HepG2 (cell line): Measurements from ENCODE around the gene NCAPD2. TPM values are rescaled to one million over a fixed set of nuclear protein-coding genes. Genes with fewer than 3 reads are reported as not detected.

ENCODE experiments used
- ATAC-seq: fragments of 200-7000 bp; cut with Tn5 transposase; 3 replicates; pipeline ENCODE4 v1.9.1; 2020; ENCODE audit warnings: mild to moderate bottlenecking, moderate library complexity
- BruUV-seq: library from RNA; stranded (reverse); fragments of 400-500 nt; replicated peaks from 2 replicates; lab custom pipeline; 2021; lab: Mats Ljungman, UMichigan
- CTCF ChIA-PET: fragments of 300-600 bp; formaldehyde crosslinking; extraction: SDS; loops from one replicate; lab custom pipeline; 2021; ENCODE audit warnings: low total read pairs, inconsistent platforms, low intra/inter-chr PET ratio; lab: Yijun Ruan, JAX
- POLR2A ChIA-PET: fragments of 350-600 bp; sonication (Branson Sonifier 250); formaldehyde crosslinking; loops from one replicate; lab custom pipeline; 2020; ENCODE audit warnings: antibody characterized with exemption, inconsistent platforms; lab: Yijun Ruan, JAX
- DNase-seq: peaks from one replicate; pipeline ENCODE4 v3.0.0-alpha.2; 2015; ENCODE audit warnings: low spot score
- FAIRE-seq: peaks from 3 replicates; lab custom pipeline; 2011; peaks lifted over from hg19 to GRCh38; lab: Jason Lieb, UNC
- H2AFZ ChIP-seq: one replicate; pipeline ENCODE4 v1.6.1; 2011; ENCODE audit warnings: low read length, inconsistent platforms
- H3K27ac ChIP-seq: fragments of 300-600 bp; 3 replicates; pipeline ENCODE4 v1.8.0; 2011; ENCODE audit warnings: mixed run types, mild to moderate bottlenecking, mixed read lengths, low read length, inconsistent platforms; ENCODE audit not compliant: insufficient read depth; ENCODE audit errors: extremely low read length
- H3K27me3 ChIP-seq, 2 experiments: fragments of 200-600 bp in 1 of 2; 2 replicates in 1 of 2; 3 replicates in 1 of 2; pipeline versions ENCODE4 v1.6.0 to v1.8.0; 2011; ENCODE audit warnings: low read length in 2 of 2, mild to moderate bottlenecking in 2 of 2, moderate library complexity in 2 of 2, inconsistent platforms in 1 of 2; ENCODE audit not compliant: insufficient read depth in 2 of 2, control insufficient read depth in 1 of 2
- H3K36me3 ChIP-seq, 2 experiments: fragments of 200-600 bp in 1 of 2; replicated peaks in 1 of 2; 2 replicates in 1 of 2; 3 replicates in 1 of 2; pipeline versions ENCODE4 v1.5.1 to v1.8.0; 2011; ENCODE audit warnings: low read length in 2 of 2, inconsistent platforms in 1 of 2; ENCODE audit not compliant: insufficient read depth in 2 of 2, control insufficient read depth in 1 of 2
- H3K4me1 ChIP-seq: 2 replicates; pipeline ENCODE4 v1.5.1; 2012; ENCODE audit warnings: low read length, inconsistent platforms; ENCODE audit not compliant: insufficient read depth
- H3K4me2 ChIP-seq: 2 replicates; pipeline ENCODE4 v1.6.0; 2011; ENCODE audit warnings: low read depth, low read length, inconsistent platforms
- H3K4me3 ChIP-seq, 3 experiments: fragments of 200-600 bp in 1 of 3; sonication (generic), shearing (Covaris generic) in 1 of 3; replicated peaks in 1 of 3; 2 replicates each; pipeline ENCODE4 v1.5.1; 2011 to 2016; ENCODE audit warnings: low read length in 3 of 3, inconsistent platforms in 2 of 3, low read depth in 2 of 3, mild to moderate bottlenecking in 2 of 3, control low read depth in 1 of 3, mixed read lengths in 1 of 3; ENCODE audit not compliant: insufficient read depth in 1 of 3
- H3K79me2 ChIP-seq: one replicate; pipeline ENCODE4 v1.6.1; 2011; ENCODE audit warnings: low read length, inconsistent platforms; ENCODE audit not compliant: insufficient read depth
- H3K9ac ChIP-seq: 2 replicates; pipeline ENCODE4 v1.6.0; 2011; ENCODE audit warnings: mild to moderate bottlenecking, low read depth, low read length, inconsistent platforms; ENCODE audit not compliant: insufficient read depth
- H3K9me3 ChIP-seq: 2 replicates; pipeline ENCODE4 v1.5.1; 2012; ENCODE audit warnings: mild to moderate bottlenecking, low read length
- H4K20me1 ChIP-seq: 2 replicates; pipeline ENCODE4 v1.6.0; 2011; ENCODE audit warnings: inconsistent platforms, mild to moderate bottlenecking, low read length, moderate library complexity; ENCODE audit not compliant: insufficient read depth
- PHB2 ChIP-seq: fragments of 450-650 bp; IDR thresholded peaks from 2 replicates; pipeline ENCODE4 v1.6.1; 2018; ENCODE audit not compliant: partially characterized antibody
- RFXANK ChIP-seq: IDR thresholded peaks from 2 replicates; pipeline ENCODE4 v1.6.1; 2016
- TSC22D2 ChIP-seq: sonication (generic); formaldehyde crosslinking; IDR thresholded peaks from 2 replicates; pipeline ENCODE4 v1.5.1; 2020; ENCODE audit warnings: missing genetic modification reagents, mild to moderate bottlenecking, borderline replicate concordance
- ZEB1 ChIP-seq: IDR thresholded peaks from 2 replicates; pipeline ENCODE4 v1.6.1; 2012; ENCODE audit warnings: mild to moderate bottlenecking, low read depth, inconsistent platforms; ENCODE audit not compliant: insufficient replicate concordance
- ZNF367 ChIP-seq: sonication (generic); formaldehyde crosslinking; IDR thresholded peaks from 2 replicates; pipeline ENCODE4 v1.4.0; 2020; ENCODE audit warnings: missing genetic modification reagents, borderline replicate concordance
- ZNF558 ChIP-seq: sonication (generic); formaldehyde crosslinking; IDR thresholded peaks from 2 replicates; pipeline ENCODE4 v1.9.0; 2022; ENCODE audit warnings: mild to moderate bottlenecking, missing genetic modification reagents, borderline replicate concordance
- ZNF660 ChIP-seq: sonication (generic); formaldehyde crosslinking; IDR thresholded peaks from 2 replicates; pipeline ENCODE4 v1.5.1; 2020; ENCODE audit warnings: mild to moderate bottlenecking, low read depth, missing genetic modification reagents, borderline replicate concordance
- ZNF670 ChIP-seq: sonication (generic); formaldehyde crosslinking; IDR thresholded peaks from 2 replicates; pipeline ENCODE4 v1.8.0; 2022; ENCODE audit warnings: mild to moderate bottlenecking, missing genetic modification reagents, borderline replicate concordance
- ZNF674 ChIP-seq: sonication (generic); formaldehyde crosslinking; IDR thresholded peaks from 2 replicates; pipeline ENCODE4 v1.5.0; 2020; ENCODE audit warnings: low read depth, mild to moderate bottlenecking, missing genetic modification reagents
- WGBS: methylation state at CpG from one replicate; pipeline ENCODE4 v1.1.6; 2017; ENCODE audit warnings: low lambda C conversion rate; 5-methylcytosine and 5-hydroxymethylcytosine counted together
- in situ Hi-C: cut with HindIII; loops from 2 replicates; pipeline ENCODE4 v1.10.0; 2017; ENCODE audit warnings: low pct_unique_long_range_greater_than_20kb; ENCODE audit not compliant: extremely low pct_ligation_motif_present
- intact Hi-C: fragments of 100-400 bp; cut with micrococcal nuclease; formaldehyde crosslinking; loops from one replicate; pipeline ENCODE4 v1.10.0; 2022; ENCODE audit not compliant: unreplicated experiment
- polyA plus RNA-seq, 8 experiments: library from polyadenylated mRNA; depleted of rRNA in 3 of 8; stranded (reverse) in 7 of 8; unstranded in 1 of 8; fragments of >200 nt; fragmentation: Illumina TruSeq in 4 of 8; extraction: Trizol in 4 of 8; gene quantifications; 2 replicates each; pipeline versions ENCODE4 v1.2.1 to v1.2.3, GENCODE V29; 2011 to 2016; ENCODE audit warnings: low read depth in 4 of 8, missing spikeins in 1 of 8, mixed read lengths in 1 of 8; ENCODE audit not compliant: insufficient read depth in 1 of 8
- total RNA-seq, 5 experiments: library from RNA; depleted of rRNA; stranded (reverse); fragments of >200 nt; fragmentation: Illumina TruSeq; extraction: Trizol; gene quantifications; 2 replicates each; pipeline ENCODE4 v1.2.3, GENCODE V29; 2016; ENCODE audit warnings: low read depth in 1 of 5
- TF ChIP-seq, protein P1 (sequence below): sonication (generic); formaldehyde crosslinking; IDR thresholded peaks from 2 replicates; pipeline ENCODE4 v1.5.1; 2020; ENCODE audit warnings: mild to moderate bottlenecking, missing genetic modification reagents, moderate library complexity
- TF ChIP-seq, protein P2 (sequence below): sonication (generic); formaldehyde crosslinking; IDR thresholded peaks from 2 replicates; pipeline ENCODE4 v1.4.0; 2020; ENCODE audit warnings: low read depth, mild to moderate bottlenecking, missing genetic modification reagents
- TF ChIP-seq, protein P3 (sequence below): sonication (generic); formaldehyde crosslinking; IDR thresholded peaks from 2 replicates; pipeline ENCODE4 v1.4.0; 2020; ENCODE audit warnings: missing genetic modification reagents, low read depth, mild to moderate bottlenecking, borderline replicate concordance
- TF ChIP-seq, protein P4 (sequence below): sonication (generic); formaldehyde crosslinking; IDR thresholded peaks from 2 replicates; pipeline ENCODE4 v1.5.1; 2020; ENCODE audit warnings: mild to moderate bottlenecking, missing genetic modification reagents, moderate library complexity

The NCAPD2 gene
- total and polyA plus RNA-seq, 2 of the 13 experiments (the other 11 are each of a cell fraction or from before 2014, with no cell fraction given): 51.1 to 65.6 TPM

DNA sequence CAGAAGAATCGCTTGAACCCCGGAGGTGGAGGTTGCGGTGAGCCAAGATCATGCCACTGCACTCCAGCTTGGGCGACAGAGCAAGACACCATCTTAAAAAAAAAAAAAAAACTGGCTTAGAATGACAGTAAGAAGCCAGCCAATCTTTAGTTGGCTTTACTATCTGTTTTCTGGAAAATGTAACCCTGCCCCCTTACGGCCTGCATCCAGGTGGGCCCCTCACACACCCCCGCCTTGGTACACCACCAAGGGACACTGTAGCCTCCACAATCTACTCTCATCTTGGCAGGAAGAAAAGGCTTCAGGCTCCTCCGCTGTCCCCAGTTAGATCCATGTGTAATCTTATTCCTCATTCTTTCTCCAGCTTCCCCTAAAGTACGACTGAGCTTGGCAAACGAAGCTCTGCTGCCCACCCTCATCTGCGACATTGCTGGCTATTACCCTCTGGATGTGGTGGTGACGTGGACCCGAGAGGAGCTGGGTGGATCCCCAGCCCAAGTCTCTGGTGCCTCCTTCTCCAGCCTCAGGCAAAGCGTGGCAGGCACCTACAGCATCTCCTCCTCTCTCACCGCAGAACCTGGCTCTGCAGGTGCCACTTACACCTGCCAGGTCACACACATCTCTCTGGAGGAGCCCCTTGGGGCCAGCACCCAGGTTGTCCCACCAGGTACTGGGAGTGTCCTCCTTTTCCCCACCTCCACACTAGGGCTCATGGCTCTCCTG, 35.5 kb upstream of the NCAPD2 start:
- intact Hi-C loops: no loop called here
- ChIA-PET POLR2A (interaction anchor here (0.8 to 2.3 kb wide), 4 partner anchors 12 to 95 kb away, joined by 3 to 12 read pairs (median 6); partner anchors contain the start of gene VAMP1), CTCF (no interaction called here)
- no peak for FAIRE-seq
- Histone ChIP-seq H3K27ac (no peak overlapping the region), H3K9ac (no peak overlapping the region), H3K4me2 (no peak overlapping the region), H3K79me2 (no peaks in the 10 kb centered on the region), H4K20me1 (no peaks in the 10 kb centered on the region), H2AFZ (no peak overlapping the region), H3K4me1 (0 out of 2 replicates have a peak, but pooled peaks cover under 1% of the 10 kb centered on the region), H3K36me3 (peaks cover 14 to 48% of the 10 kb centered on the region in 2 experiments), H3K4me3 (no peak overlapping the region), H3K9me3 (no peaks in the 10 kb centered on the region), H3K27me3 (no peaks in the 10 kb centered on the region)
- in situ Hi-C loops: loop anchor here (25.0 kb wide), 1 partner anchor 396 kb away; no protein-coding TSS in a partner anchor
- DNase-seq: no peak
- no peak for ATAC-seq
- BruUV-seq: no TSS peak
- 96% methylated on average over 14 of the region's 14 CpGs for WGBS
- TF ChIP-seq ZNF674 (CRISPR knock-in tag): no peak
- TF ChIP-seq, protein P1, sequence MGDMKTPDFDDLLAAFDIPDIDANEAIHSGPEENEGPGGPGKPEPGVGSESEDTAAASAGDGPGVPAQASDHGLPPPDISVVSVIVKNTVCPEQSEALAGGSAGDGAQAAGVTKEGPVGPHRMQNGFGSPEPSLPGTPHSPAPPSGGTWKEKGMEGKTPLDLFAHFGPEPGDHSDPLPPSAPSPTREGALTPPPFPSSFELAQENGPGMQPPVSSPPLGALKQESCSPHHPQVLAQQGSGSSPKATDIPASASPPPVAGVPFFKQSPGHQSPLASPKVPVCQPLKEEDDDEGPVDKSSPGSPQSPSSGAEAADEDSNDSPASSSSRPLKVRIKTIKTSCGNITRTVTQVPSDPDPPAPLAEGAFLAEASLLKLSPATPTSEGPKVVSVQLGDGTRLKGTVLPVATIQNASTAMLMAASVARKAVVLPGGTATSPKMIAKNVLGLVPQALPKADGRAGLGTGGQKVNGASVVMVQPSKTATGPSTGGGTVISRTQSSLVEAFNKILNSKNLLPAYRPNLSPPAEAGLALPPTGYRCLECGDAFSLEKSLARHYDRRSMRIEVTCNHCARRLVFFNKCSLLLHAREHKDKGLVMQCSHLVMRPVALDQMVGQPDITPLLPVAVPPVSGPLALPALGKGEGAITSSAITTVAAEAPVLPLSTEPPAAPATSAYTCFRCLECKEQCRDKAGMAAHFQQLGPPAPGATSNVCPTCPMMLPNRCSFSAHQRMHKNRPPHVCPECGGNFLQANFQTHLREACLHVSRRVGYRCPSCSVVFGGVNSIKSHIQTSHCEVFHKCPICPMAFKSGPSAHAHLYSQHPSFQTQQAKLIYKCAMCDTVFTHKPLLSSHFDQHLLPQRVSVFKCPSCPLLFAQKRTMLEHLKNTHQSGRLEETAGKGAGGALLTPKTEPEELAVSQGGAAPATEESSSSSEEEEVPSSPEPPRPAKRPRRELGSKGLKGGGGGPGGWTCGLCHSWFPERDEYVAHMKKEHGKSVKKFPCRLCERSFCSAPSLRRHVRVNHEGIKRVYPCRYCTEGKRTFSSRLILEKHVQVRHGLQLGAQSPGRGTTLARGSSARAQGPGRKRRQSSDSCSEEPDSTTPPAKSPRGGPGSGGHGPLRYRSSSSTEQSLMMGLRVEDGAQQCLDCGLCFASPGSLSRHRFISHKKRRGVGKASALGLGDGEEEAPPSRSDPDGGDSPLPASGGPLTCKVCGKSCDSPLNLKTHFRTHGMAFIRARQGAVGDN (CRISPR knock-in tag): no peak
- TF ChIP-seq ZNF558 (CRISPR knock-in tag): no peak
- TF ChIP-seq PHB2: no peak
- TF ChIP-seq, protein P2, sequence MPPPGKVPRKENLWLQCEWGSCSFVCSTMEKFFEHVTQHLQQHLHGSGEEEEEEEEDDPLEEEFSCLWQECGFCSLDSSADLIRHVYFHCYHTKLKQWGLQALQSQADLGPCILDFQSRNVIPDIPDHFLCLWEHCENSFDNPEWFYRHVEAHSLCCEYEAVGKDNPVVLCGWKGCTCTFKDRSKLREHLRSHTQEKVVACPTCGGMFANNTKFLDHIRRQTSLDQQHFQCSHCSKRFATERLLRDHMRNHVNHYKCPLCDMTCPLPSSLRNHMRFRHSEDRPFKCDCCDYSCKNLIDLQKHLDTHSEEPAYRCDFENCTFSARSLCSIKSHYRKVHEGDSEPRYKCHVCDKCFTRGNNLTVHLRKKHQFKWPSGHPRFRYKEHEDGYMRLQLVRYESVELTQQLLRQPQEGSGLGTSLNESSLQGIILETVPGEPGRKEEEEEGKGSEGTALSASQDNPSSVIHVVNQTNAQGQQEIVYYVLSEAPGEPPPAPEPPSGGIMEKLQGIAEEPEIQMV (CRISPR knock-in tag): no peak
- TF ChIP-seq, protein P3, sequence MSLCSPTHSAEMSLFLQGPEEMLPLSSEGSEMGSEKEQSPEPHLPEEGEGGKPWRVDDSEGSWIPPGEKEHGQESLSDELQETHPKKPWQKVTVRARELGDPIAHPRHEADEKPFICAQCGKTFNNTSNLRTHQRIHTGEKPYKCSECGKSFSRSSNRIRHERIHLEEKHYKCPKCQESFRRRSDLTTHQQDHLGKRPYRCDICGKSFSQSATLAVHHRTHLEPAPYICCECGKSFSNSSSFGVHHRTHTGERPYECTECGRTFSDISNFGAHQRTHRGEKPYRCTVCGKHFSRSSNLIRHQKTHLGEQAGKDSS (CRISPR knock-in tag): no peak
- TF ChIP-seq ZEB1: no peak
- no peak for TF ChIP-seq ZNF367 (CRISPR knock-in tag)
- TF ChIP-seq ZNF670 (CRISPR knock-in tag): no peak
- no peak for TF ChIP-seq TSC22D2
- TF ChIP-seq, protein P4, sequence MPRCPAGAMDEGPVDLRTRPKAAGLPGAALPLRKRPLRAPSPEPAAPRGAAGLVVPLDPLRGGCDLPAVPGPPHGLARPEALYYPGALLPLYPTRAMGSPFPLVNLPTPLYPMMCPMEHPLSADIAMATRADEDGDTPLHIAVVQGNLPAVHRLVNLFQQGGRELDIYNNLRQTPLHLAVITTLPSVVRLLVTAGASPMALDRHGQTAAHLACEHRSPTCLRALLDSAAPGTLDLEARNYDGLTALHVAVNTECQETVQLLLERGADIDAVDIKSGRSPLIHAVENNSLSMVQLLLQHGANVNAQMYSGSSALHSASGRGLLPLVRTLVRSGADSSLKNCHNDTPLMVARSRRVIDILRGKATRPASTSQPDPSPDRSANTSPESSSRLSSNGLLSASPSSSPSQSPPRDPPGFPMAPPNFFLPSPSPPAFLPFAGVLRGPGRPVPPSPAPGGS: no peak
- no peak for TF ChIP-seq ZNF660 (CRISPR knock-in tag)
- TF ChIP-seq RFXANK (CRISPR knock-in tag): no peak
